Raji (cell line): Measurements from ENCODE around the gene CWC27.

ENCODE experiments used
- POLR2A ChIP-seq: IDR thresholded peaks from 2 replicates; pipeline ENCODE4 v1.6.1; 2011; ENCODE audit warnings: low read depth, low read length, control low read depth; ENCODE audit not compliant: insufficient read depth

The CWC27 gene

GRCh38 chr5:64814073-64814472, 45.3 kb downstream of the CWC27 start:
- TF ChIP-seq POLR2A = no peak

- TF ChIP-seq POLR2A = no peak
Observed at GRCh38 chr5:64818245-64818644, 49.5 kb downstream of the CWC27 start.

DNA sequence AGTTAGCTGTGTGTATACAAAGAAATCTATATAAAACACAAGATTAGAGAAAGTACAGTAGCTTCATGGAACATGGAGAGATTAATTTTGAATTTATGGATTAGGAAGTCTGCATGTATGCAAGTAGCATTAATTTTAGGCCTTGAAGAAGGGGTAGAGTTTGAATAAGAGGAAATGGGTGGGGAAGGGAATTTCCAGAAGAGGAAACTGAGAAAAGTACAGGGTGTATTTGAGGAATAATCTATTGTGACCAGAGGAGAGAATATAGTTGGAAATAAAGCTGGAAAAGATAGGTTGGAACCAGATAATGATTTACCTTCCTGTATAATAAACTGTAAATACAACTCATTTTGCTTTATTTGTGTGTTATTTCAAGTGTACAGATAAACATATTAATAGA, 53.6 kb downstream of the CWC27 start:
- TF ChIP-seq POLR2A = no peak

DNA sequence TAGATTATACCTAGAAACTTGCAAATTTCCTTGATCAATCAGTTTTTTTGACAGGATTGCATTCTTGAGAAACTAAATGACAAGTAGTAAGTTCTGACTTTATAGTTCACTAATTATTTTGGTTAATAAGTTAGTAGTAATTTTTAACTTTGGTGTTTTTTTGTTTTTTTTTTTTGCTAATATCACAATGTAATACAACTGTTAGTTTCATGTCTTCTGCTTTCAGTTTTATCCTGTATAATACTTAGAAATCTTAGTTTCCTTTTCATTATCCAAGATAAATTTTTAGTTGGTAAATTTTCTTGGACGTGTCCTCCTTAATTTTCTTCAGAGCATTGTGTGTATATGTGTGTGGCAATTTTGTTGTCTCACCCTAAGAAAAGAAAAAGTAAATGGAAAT, 57.8 kb downstream of the CWC27 start:
- no peak for TF ChIP-seq POLR2A

GRCh38 chr5:64827703-64828102, 59.0 kb downstream of the CWC27 start:
- TF ChIP-seq POLR2A = no peak

DNA sequence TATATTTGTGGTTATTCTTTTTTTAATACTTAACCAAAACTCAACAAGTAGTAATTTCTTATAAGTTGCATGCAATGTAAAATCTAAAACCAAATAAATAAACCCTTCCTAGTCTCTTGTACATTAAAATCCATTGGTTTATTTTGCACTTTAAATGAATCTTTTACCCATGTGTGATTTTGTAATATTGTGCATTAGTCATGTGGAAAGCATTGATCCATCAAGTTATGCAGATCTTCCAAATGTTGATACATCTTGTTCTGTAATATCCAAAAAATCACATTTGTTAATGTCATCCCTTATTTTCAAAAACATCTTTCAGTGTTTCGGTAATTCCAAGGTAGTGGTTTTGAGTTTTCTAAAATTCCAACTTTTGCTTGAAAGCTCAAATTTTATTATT, 63.3 kb downstream of the CWC27 start:
- no peak for TF ChIP-seq POLR2A

DNA sequence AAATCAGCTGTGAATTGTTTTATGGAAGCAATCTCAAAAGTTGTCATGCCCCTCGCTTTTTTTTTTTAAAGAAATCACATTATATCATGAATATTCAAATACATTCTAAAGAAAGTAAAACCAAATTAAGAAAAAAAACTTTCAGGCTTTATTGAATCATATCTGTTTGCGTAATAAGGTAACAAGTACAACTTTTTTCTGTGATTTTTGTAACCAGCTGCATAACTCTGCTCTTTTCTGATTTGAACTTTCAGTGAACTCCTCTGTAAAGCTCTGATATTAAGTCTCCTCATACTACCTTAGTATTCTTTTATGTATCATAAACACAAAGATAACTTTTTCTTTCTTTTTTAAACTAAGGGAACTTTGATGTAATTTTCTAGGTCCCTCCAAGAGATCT, 65.3 kb downstream of the CWC27 start:
- no peak for TF ChIP-seq POLR2A

DNA sequence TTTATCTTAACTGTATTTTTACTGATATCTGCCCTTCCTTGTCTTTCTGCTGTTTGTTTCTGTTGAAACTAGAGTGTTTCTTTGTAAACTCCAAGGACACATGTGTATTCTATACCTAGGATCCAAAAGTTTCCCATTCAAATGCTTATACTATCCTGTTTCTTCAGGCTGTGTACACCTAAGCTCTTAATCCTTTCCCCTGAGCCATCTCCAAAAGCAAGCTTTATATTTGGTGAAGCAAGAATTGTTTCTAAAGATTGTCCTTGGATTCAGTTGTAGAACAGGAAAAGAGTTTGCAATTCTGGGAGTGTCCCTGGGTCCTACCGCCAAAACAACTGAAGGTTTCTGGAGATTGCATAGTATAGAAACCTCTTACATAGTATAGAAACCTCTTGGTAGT, 65.9 kb downstream of the CWC27 start:
- TF ChIP-seq POLR2A = no peak

- no peak for TF ChIP-seq POLR2A
Observed at GRCh38 chr5:64835266-64835665, 66.5 kb downstream of the CWC27 start.

DNA sequence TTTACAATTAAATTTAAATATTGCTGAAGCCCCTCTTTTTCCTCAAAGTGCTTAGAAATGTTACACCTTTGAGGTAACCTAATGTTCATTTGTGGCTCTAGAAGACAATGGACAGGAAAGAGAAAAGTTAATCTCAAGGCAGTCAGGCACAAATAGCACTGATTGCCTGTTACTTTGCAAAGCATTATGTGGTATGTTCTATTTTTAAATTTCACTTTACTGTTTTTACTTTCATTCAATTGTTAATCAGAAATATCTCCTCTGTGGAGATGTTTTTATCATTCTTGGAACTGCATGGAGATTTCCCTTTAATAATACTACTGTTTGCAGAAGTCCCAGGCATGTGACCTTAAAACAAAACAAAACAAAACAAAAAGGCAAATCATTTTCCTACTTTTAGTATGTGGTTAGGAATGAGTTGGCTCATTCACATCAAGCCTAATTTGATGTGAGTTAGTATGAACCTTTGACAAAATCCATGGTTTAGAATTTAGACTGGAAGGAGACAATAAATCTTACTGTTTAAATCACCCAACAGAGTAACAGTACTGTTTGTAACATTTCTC, 67.5 kb downstream of the CWC27 start:
- TF ChIP-seq POLR2A = no peak

DNA sequence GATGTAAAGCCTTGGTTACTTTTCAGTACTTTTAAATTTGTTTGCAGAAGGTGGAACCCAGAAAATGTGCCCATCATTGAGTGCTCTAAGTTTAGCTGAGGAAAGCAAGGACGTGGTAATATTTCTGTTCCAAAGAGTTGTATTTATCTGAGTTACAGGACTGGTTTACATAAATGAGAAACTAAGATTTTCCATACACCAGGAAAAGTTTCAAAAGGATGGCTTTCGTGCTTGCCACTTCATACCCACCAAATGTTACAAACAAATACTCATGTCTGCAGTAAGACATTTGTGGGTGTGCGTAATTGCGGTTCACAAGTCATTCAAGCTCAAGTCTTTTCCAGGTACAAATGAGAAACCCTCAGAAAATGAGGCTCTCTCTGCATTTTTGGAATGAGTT, 68.1 kb downstream of the CWC27 start:
- no peak for TF ChIP-seq POLR2A

GRCh38 chr5:64838376-64838775, 69.6 kb downstream of the CWC27 start:
- TF ChIP-seq POLR2A = no peak

GRCh38 chr5:64838803-64839202, 70.1 kb downstream of the CWC27 start:
- TF ChIP-seq POLR2A = no peak

GRCh38 chr5:64839936-64840335, 71.2 kb downstream of the CWC27 start:
- TF ChIP-seq POLR2A = no peak

DNA sequence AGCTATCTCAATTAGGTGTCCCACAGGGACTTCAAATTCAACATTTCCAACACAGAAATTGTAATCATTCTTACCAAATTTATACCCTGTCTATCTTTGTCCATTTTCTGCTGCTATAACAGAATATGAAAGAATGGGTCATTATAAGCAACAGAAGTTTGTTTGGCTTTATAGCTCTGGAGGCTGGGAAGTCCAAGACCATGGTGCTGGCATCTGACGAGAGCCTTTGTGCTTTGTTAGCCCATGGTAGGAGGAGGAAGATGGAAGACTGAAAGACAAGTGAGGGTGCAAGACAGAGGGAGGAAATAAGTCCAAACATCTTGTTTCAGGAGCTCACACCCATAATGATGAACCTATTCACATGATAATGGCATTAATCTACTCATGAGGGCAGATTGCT, 72.2 kb downstream of the CWC27 start:
- TF ChIP-seq POLR2A = no peak

DNA sequence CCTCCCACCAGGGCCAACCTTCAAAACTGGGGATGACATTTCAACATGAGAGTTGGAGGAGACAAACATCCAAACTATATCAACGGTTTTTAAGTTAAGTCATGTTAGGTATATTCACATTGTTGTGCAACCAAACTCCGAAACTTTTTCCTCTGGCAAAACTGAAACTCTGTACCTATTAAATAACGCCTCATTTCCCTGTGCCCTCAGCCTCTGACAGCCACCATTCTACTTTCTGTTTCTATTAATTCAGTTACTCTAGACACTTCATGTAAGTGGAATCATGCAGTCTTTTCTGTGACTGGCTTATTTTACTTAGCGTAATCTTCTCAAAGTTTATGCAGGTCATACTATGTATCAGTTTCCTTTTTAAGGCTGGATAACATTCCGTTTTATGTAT, 85.0 kb downstream of the CWC27 start:
- TF ChIP-seq POLR2A = no peak

- no peak for TF ChIP-seq POLR2A
Observed at GRCh38 chr5:64854855-64855254, 86.1 kb downstream of the CWC27 start.

GRCh38 chr5:64859881-64860280, 91.2 kb downstream of the CWC27 start:
- TF ChIP-seq POLR2A = no peak
